DMS53 (cell line): Measurements from ENCODE around the gene ICOS.
A peak's percentile ranks its signal among the peaks of the same experiment; 100 is the strongest.

Source experiments
- DNase-seq: peaks from one replicate; lab custom pipeline; 2025; lab: John Stamatoyannopoulos, UW

Gene ICOS, protein sequence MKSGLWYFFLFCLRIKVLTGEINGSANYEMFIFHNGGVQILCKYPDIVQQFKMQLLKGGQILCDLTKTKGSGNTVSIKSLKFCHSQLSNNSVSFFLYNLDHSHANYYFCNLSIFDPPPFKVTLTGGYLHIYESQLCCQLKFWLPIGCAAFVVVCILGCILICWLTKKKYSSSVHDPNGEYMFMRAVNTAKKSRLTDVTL

DNA sequence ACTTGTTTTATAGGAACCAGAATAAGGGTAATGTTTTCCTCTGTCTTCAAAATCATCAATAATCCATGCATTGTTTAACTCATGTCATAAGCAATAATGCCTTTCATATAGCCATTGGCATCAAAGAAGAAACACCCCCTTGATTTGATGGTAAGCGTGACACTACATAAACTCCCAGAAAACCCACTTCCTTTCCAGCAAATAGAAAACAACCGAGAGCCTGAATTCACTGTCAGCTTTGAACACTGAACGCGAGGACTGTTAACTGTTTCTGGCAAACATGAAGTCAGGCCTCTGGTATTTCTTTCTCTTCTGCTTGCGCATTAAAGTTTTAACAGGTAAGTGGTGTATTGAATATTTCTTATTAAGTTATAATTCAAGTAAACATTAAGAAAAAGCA lies at the start of gene ICOS:
ICOS (plus strand) TSS at position 229 of the 400 bp plus-strand sequence; CDS start at position 281, 52 bp downstream.
- DNase-seq = no peak

DNA sequence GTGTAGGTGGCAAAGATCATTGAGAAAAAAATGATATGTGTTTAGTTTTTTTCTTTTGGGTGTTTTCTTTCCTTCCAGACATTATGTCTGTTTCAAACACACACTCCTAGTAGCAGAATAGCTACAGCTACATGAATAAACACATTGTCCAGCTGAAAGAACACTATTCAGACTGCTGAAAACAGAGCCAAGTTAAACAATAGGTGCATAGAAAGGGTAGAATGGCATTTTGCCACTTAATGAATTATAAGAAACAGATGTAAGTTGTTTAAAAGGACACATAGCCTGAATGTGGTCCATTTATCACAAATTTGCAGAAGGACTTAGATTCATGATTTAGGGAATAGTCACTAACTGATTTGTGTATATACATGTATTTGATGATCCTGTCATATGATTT lies 48.9 kb upstream of the ICOS start:
- no peak for DNase-seq

DNA sequence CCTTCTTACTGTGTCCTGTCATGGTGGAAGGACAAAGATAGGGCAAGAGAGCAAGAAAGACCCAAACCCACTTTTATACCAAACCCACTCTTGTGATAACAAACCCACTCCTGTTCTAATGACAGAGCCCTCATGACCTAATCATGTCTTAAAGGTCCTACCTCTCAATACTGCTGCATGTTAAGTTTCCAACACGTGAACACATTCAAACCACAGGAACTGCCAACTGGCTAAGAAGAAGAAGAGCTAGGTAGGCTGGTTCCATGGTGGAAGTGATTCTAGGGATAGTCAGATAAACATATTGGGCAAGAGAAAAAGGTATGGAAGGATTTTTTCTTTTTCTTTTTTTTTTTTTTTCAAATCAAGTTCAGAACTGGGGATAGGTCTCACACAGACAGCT lies 47.0 kb upstream of the ICOS start:
- no peak for DNase-seq

DNA sequence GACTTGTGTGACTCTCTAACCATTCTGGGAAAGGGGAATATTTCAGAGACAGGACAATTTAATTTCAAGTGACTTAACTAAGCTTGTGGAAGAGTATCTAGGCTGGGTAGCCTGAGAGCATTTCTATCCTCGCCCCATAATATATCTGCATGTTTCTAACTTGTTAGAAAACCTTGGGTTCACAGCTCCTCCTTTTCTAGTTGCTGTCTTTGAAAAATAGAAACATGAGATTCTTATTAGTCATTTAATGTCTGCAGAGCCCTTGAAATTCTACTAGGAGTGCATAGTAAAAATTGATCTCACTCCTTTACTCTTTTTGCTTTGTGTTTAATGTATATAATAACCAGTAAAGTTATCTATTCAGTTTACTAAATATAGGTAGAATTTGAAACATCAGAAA lies 46.6 kb upstream of the ICOS start:
- no peak for DNase-seq

DNA sequence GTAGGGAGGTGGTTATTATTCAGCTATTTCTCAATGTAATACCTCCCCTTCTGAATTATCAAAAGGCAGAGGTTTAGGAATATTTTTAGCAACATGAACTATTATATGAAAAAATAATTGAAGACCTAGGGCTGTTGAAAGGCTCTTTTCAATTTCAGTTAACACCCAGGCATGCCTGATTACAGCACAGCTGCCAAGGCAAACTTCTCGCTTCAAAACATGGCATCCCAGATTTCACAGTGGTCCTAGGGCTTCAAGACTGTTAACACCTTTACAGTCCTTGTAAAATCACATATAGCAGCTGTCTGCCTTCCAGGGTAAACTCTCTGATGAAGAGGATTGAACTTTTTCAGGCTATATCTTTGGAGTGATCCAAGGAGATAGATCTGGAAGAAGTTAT lies 45.8 kb upstream of the ICOS start:
- no peak for DNase-seq

DNA sequence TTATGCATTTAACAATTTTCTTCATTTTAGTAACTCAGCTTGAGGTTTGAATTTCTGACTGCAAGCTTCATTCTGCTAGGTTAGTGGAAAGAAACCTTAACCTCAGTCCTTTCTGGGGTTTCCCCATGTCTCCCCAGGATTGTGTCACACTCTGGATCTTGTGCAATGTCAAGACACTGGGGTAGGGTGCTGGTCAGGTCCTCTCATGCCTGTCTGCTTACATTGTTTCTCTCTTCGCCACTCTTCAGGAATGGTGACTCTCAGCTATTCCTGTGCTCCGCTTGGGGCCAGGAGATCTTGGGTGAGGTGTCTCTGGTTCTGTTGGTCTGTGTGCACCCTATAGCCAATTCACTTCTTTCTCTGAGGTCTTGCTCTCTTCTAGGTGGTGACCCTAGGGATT lies 45.1 kb upstream of the ICOS start:
- no peak for DNase-seq

DNA sequence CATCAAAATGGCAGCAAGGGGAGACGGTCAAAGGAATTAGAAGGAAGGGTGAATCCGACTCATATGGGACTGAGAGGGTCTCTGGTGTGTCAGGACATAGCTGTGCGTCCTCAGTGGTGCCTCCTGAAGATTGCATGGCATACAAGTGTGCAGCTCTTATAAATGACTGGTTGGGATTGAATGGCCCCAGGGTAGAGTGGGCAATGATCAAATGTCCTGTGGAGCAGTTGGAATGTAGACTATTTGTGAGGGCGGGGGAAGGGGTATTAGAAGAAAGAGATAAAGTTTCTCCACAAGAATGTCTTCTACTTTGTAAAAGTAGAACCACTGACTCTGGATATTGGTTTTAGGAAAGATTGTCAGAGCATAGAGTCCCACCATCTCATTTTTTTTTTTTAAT lies 44.4 kb upstream of the ICOS start:
- no peak for DNase-seq

DNA sequence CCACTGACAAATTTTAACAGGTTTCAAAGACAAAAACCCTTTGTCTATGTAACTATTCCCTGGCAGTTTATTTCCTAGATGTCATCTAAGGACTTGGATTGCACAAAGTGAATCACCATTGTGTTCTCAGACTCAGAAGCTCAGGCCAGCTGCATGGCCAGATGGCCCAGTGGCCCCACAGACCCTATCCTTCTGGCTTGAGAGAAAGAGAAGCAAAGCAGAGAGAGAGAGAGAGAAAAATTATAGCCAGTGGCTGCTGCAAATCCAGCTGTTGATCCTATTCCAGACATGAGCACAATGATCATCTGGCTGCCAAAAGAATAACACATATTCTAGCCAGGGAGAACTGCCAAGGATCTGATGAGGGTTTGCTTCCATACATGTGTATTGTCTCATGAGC lies 43.2 kb upstream of the ICOS start:
- no peak for DNase-seq

DNA sequence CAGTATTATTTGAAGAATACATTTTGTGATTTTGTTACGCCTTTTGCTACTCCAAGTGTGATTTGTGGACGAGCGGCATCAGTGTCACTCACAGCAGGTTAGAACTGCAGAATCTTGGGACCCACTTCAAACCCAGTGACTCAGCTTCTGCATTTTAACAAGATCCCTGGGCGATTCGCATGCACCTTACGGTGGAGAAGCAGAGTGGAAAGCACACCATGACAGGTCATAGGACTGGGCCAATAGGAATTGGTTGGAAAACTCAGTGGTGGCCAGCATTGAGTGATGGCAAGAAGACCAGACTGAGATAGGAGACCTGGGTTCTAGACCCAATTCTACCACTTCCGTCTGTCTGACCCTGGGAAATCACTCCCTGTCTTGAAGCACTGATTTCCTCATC lies 42.7 kb upstream of the ICOS start:
- no peak for DNase-seq

DNA sequence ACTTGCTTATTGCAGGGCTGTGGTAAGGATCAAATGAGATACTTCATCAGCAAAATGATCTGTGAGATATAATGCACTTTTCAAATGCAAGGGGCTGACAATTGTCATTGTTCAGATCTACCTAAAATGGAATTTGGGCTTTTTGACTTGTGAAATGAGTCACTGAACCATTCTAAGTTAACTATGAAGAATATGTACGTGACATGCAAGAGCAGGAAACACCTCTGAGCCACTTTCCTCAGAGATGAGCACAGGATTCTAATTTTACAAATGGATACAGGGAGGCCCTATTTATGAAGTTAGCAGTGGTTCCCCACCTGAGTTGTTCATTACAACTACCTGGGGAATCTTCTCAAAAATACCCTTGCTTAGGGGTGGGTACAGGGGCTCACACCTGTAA lies 42.3 kb upstream of the ICOS start:
- no peak for DNase-seq

DNA sequence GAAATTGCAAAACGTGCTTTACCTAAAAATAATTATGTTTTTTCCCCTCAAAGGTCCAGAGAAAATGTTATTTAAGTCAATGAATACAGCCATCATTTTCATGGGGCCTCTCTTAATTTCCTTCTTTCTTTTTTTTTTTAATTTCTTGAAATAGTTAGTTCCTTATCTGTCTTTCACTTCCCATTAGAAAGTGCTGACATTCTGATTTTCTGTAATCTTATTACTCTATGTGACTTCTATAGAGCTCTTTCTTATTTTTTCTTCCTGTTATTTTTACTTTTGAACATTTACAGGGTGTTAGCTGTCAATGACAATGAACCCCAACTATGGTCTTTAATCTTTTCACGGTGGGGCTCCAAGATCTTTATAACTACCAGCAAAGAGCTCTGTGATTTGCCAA lies 39.0 kb upstream of the ICOS start:
- no peak for DNase-seq

DNA sequence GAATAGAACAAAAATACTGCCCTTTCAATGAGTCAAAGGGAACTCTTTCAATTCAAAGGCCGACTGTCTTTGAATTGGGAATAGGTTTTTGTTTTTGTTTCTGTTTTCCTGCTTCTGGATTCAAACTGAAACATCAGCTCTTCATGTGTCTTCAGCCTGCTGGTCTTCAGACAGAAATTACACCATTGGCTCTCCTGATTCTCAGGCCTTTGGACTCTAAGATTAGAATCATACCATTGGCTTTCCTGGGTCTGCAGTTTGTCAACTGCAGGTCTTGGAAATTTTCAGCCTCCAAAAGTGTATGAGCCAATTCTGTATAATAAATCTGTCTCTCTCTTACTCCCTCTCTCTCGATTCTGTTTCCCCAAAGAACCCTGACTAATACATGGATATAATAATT lies 37.9 kb upstream of the ICOS start:
- DNase-seq = no peak

DNA sequence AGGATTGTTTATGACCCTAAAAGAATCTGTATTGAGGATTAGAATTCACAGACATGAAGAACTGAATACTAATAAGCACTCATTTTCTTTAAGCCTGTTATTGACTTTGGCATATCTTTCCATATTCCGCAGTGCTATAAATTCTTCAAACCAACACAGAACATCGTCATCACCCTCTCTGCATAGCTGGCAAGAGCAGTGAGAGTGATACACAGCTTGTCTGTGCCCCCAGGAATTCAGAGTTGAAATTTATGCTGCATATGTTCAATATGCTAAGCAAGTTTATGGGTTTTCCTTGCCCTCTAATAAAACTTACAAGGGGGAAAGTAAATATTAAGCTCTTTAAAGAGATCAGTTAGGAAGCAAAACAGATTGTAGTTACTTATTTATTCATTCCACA lies 36.3 kb upstream of the ICOS start:
- no peak for DNase-seq

DNA sequence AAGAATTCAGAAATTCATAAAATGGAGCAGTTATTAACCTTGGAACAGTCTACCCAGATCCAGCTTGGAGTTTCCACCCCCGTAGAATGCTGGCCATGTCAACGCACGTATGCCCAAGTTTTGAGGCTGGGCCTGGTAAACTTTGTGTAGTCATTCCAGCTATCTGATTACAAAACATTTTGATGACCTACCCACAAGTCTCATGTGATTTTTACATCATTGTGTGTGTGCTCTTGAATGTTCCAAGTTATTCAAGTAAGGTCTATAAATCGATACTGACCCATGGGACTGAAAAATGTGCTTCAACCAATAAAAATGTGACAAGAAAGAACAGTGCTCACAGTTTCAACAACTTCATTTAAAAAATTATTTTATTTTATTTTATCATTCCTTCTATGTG lies 32.5 kb upstream of the ICOS start:
- no peak for DNase-seq

DNA sequence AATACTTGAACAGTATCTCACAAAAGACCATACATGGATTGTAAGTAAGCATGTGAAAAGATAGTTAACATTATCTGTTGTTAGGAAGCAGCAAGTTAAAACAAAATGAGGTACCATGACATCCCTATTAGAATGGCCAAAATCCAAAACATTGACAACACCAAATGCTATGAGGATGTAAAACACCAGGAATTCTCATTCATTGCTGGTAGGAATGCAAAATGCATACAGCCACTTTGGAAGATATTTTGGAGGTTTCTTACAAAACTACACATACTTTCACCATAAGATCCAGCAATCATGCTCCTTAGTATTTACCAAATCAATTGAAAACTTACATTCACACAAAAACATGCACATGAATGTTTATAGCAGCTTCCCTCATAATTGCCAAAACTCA lies 30.9 kb upstream of the ICOS start:
- DNase-seq = no peak

DNA sequence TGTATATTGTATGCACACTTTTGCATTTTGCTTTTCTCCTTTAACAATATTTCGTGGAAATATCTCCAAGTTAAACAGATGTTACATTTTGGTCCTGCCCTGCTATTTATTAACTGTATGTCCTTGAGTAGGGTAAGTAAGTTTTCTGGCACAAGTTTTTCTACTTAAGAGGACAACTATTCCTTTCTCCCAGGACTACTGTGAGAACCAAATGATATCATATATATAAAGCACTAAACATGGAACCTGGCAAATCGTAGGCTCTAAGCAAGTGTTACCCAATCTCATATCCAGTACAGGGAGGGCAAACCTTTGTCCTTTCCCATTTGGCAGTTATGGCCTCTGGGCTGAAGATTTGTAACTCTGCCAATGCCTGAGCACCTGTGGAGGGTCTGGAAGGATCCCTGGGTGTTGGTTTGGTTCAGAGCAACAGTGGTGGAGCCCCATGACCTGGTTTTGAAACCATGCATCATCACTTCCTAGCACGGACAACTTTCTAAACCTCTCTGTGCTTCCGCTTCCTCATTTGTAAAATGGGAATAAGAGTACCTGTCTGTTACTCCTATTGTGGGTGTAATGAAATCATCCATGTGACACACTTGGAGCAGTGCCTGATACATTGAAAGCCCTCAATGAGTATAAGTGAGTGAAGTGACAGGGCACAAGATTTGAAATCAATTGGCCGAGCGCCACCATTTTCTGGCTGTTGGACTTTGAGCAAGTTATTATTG lies 28.3 kb upstream of the ICOS start:
- DNase-seq = no peak

DNA sequence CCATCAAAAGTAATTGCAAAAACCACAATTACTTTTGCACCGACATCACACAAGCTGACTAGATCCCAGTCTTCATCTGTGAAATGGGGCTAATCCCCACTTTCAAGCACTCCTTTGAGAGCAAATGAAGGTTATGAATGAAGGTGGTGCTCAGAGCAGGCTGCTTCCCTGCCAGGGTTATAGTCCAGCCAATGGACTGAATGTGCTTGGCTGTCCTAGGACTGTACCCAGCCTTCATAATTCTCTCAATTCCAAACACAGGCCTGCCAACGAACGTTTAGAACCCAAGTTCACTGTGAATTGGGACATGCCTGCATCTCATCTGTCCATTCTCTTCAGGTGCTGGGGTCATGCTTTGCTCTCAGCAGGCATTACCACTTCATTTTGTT lies 27.8 kb upstream of the ICOS start:
- DNase-seq = no peak

DNA sequence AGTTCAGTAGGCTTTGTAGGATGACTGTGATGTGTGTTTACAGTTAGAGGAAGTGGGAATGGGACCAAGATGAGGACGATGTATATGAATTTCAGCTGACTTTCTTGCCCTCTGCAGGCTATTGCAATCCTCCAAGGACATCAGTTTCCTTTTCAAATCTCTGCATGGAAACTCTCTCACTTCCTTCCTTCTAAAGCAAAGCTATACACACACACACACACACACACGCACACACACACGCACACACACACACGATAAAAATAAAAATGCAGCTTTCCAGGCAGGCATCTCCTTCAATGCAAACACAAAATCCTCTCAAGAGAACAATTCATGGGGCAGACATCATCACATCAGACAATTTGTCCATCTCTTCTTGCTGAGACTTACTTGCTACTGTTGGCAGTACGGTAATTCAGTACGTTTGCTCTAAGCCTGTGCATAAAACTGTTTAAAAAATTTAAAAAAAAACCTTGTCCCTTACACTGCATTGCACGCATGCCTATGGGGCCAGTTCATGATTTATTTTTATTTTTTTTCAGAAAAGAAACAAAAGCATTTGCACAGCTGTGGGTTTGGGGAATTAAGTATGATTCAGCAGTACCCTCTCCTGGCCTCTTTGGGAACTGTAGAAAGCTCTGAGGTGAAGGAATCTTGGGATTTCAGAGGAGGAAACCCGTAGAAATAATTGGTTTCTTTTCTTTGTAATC lies 27.1 kb upstream of the ICOS start:
- peak; percentile 64 for DNase-seq

DNA sequence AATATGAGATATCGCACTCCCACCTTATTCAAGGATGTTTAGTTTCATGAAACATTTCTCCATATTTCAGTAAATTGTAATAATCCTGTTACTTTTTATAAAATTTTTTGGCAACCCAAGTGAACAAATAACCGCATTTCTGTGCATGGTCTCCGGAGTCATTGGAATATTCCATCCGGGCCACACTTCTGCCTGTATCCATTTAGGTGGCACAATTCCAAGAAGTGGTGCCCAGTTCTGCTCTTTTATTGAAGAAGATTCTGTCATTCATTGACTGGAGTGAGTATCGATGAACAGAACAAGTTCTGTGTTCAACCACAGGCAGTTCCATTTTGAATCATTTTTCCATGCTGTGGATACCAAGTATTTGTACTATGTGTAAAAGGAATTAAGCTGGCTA lies 26.6 kb upstream of the ICOS start:
- DNase-seq = no peak

DNA sequence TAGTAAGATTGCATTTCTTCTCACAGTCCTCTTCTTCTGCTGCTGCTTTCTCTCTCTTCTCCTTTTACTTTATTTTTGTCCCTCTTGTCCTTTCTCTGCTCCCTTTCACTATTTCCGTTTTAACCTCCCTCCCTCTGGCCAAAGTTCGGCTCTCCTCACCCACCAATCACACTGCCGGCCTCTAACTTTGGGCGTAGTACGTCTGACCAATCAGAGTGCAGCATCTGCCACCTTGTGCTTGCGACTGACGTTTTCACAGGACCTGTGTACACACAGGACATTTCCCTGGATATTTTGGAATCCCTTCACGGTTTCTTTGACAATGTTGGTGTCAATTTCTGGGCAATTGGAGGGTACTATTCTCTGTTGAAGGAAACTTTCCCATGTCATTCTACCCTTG lies 22.6 kb upstream of the ICOS start:
- DNase-seq = no peak

DNA sequence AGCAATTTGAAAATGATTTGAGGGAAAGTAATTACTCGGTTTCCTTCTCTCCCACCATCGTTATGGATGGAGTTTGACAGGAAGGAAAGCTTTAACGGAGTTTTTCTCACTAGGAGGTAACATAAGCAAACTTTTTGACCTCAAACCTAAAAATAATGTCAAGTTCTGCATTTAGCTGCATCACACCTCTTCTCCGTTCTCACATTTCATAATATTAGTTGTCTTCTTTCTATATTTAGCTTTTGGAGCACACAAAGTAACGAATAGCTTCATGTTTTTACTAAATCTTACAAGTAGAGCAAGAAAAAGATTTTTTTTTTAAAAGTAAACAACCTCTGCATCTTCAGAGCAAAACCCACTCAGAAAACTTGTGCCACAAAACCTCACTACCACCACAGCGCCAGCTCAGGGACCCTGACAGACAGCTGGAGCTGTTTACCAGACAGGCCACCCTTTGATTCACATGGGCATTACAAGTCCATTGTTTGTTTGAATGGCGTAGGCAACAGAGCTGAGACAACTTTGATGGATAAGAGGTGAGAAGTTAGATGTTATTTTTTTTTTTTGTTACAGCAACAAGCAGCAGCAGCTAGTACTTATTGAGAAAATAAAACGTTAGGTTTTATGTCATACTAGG lies 21.9 kb upstream of the ICOS start:
- DNase-seq = no peak

DNA sequence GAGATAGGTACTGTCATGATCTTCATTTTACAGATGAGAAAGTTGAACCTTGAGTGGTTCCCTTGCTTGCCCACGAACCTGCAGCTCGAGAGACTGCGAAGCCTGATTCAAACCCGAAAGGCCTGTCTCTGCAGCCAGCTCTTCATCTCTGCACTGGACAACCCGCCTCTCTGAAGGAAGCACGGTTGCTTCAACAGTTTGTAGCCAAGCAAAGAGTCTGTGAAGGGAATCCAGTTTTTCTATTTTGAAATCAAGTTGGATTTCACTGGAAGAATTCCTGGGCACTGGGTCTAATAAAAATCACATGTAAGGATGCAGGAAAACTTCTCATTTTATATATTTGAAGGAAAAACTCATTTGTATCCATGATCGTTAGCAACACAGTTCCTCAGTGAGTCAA lies 21.3 kb upstream of the ICOS start:
- no peak for DNase-seq

DNA sequence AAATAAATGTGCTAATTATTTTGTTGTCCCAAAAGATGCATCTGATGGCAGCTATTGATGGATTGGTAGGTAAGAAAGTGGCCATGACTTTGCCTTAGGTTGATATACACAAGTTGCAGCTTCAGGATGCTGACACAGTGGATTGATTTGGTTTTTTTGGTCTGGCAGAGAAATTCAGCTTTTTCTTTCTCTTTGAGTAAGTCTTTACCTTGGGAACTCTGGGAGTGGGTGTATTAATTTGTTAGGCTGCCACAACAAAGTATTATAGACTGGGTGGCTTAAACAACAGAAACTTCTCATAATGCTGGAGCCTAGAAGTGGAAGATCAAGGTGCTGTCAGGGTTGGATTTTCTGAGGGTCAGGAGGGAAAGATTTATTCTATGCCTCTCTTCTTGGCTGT lies 19.8 kb upstream of the ICOS start:
- DNase-seq = no peak
